NCI-H2029 treated with DMSO at 0.1 percent for 48 hours (cell line): ENCODE data around the gene CYSRT1.
A peak's percentile ranks its signal among the peaks of the same experiment; 100 is the strongest.

ENCODE experiments used
- DNase-seq: peaks from one replicate; lab custom pipeline; 2025; lab: John Stamatoyannopoulos, UW

Gene CYSRT1

GRCh38 chr9:137212520-137212919 is 12.5 kb upstream of the CYSRT1 start:
- no peak for DNase-seq

- no peak for DNase-seq
Measured at GRCh38 chr9:137213160-137214060, 11.6 kb upstream of the CYSRT1 start.

DNA sequence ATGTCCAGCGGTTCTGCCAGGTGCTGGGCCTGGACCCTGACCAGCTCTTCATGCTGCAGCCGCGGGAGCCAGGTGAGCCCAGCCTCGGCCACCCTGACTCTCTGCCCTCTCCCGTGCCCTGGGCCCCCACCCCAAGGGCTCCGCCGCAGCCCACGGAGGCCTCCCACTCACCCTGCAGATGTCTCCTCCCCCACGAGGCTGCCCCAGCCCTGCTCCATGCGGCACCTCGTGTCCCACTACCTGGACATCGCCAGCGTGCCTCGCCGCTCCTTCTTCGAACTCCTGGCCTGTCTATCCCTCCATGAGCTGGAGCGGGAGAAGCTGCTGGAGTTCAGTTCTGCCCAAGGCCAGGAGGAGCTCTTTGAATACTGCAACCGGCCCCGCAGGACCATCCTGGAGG is 10.4 kb upstream of the CYSRT1 start:
- no peak for DNase-seq

GRCh38 chr9:137215196-137215986 is 9.6 kb upstream of the CYSRT1 start:
- DNase-seq = no peak

- no peak for DNase-seq
Measured at GRCh38 chr9:137216188-137216965, 8.6 kb upstream of the CYSRT1 start.

GRCh38 chr9:137217276-137218211 is 7.4 kb upstream of the CYSRT1 start:
- peak; percentile 60 for DNase-seq

GRCh38 chr9:137218212-137218753 is 6.7 kb upstream of the CYSRT1 start:
- no peak for DNase-seq

GRCh38 chr9:137218754-137219271 is 6.2 kb upstream of the CYSRT1 start:
- no peak for DNase-seq

- DNase-seq = no peak
Measured at GRCh38 chr9:137219757-137220316, 5.1 kb upstream of the CYSRT1 start.

- no peak for DNase-seq
Measured at GRCh38 chr9:137220317-137221094, 4.5 kb upstream of the CYSRT1 start.

DNA sequence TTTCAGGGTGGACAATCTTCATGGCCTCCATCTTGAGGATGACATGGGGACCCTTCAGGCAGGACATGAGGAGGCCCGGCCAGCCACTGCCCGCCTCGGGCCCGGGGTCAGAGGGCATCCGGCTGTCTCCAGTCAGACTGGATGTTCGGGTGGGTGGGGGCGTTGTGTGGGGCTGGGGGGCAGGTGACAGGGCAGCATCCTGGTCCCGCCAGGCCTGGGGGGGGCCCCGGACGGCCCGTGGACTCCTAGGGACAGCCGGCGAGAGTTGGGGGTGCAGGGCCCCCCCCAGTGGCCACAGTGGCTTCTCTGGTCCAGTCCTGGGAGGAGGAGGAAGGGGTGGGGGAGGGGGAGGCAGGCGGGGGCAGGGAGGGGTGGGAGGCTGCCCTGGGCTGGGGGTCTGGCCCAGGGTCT is 3.9 kb upstream of the CYSRT1 start:
- DNase-seq = no peak

GRCh38 chr9:137221506-137222111 is 3.4 kb upstream of the CYSRT1 start:
- no peak for DNase-seq

DNA sequence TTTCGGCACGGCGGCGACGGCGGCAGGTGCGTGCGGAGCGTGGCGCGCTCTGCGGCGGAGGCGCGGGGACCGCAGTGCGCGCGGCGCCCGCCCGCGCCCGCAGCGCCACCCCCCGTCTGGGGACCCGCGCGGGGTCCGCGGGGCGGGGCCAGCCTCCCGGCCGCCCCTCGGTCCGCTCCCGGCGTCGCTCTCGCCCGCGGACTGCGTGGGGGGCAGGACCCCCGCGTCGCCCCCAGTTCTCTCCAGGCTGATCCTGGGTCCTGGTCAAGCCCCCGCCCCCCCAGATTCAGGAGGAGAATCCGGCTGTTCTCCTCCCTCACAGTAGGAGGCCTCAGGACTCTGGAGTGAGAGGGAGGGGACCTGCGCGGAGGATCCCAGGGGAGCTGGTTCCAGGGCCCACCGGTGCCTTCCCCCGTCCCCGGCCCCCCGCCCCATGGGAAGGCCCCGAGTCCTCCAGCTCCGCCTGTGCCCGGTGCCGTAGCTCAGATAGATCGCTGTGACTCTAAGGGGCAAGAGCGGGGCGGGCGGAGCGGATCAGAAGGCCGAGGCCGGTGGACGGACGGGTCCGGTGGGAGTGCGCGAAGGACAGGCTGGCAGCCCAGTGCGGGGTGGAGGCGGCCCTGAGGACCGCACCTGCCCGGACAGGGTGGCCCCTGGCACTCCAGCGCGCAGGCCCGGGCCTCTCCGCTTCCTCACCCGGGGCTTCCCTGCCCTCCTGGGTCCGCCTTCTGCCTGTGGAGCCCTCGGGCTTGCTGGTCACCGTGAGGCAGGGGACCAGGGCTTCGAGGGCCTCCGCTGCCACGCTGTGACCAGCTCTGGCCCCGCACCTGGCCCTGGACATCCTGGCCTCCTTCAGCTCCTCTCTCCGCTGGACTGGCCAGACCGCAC is 2.5 kb upstream of the CYSRT1 start, which contains the start of gene RNF208:
RNF208 (minus strand) TSS at position 51 of the 888 bp plus-strand sequence. CDS start 1,028 bp downstream, outside the sequence.
- no peak for DNase-seq

DNA sequence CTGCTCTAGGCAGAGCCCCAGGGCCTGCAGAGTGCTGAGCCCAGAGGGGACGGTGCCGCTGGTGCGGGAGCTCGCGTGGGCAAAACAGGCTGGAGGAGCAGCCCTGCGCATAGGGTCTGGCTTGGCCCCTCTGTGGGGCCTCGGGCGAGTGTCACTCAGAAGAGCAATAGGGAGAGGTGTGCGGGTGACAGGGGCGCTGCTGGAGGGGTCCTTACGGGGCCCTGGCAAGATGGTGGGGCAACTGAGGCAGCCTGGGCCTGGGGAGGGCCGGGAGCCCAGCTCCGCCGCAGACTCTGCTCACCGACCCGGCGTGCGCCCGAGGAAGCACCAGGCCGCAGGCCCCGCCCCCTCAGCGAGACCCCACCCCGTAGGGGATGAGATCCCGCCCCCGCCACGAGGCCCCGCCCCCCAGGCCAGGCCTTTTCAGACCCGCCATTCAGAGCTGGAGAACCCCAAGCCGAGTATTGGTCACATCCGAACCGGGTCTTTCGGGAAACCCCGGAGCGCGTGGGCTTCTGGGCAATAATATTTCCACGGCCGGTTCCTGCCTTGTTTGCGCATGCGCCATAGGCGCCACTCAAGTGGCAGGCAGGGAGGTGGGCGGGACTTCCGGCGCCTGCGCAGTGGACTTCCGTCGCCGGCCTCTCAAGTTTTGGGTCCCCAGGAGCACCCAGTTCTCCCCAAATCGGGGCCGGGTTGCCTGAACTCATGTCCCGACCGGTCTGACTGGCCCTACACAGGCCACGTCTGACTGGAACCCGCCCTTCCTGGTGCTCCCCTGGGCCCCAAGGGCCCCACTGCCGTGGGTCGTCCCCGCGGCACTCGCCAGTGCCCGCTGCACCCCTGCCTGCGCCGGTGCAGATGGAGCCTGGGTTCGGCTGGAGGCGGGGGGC is 1.6 kb upstream of the CYSRT1 start:
- DNase-seq = peak; percentile 91

DNA sequence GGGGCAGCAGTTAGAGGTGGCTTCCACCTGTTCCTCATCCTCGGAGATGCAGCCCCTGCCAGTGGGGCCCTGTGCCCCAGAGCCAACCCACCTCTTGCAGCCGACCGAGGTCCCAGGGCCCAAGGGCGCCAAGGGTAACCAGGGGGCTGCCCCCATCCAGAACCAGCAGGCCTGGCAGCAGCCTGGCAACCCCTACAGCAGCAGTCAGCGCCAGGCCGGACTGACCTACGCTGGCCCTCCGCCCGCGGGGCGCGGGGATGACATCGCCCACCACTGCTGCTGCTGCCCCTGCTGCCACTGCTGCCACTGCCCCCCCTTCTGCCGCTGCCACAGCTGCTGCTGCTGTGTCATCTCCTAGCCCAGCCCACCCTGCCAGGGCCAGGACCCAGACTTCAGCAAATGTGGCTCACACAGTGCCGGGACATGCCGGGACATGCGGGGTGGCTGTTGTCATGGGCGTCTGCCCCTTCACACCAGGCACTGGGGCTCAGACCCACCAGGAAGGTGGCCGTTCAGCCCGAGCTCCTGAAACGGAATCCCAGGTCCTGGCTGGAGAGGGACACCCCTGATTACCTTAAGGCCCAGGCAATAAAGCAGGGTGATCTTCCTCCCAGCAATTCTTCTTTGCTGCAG is 841 bp downstream of the CYSRT1 start:
- DNase-seq = no peak

GRCh38 chr9:137226338-137227053 is 1.5 kb downstream of the CYSRT1 start:
- DNase-seq = no peak
